GM23338 (cell line): ENCODE measurements around the gene AVPR2. TPM values are rescaled to one million over a fixed set of nuclear protein-coding genes. Genes with fewer than 3 reads are reported as not detected.
A peak's percentile ranks its signal among the peaks of the same experiment; 100 is the strongest.

Experiments used
- ATAC-seq: fragments of 200-7000 bp; cut with Tn5 transposase; 3 replicates; pipeline ENCODE4 v1.9.1; 2020
- DNase-seq: peaks from one replicate; pipeline ENCODE4 v3.0.0-alpha.2; 2015; ENCODE audit warnings: low spot score
- H2AFZ ChIP-seq: fragments of 200-600 bp; sonication (generic); 2 replicates; pipeline ENCODE4 v1.8.0; 2016; ENCODE audit warnings: antibody characterized with exemption, mild to moderate bottlenecking, moderate library complexity
- H3F3A ChIP-seq: fragments of 200-600 bp; sonication (generic); replicated peaks from 2 replicates; pipeline ENCODE4 v1.8.0; 2017; ENCODE audit warnings: antibody characterized with exemption, mixed run types, low read depth
- H3K27ac ChIP-seq: fragments of 200-600 bp; sonication (generic); 2 replicates; pipeline ENCODE4 v1.6.1; 2016; ENCODE audit warnings: low read depth
- H3K27me3 ChIP-seq: fragments of 200-600 bp; sonication (generic); 2 replicates; pipeline ENCODE4 v1.8.0; 2016; ENCODE audit warnings: mild to moderate bottlenecking, mixed run types, moderate library complexity; ENCODE audit not compliant: insufficient read depth
- H3K36me3 ChIP-seq: fragments of 200-600 bp; sonication (generic); 2 replicates; pipeline ENCODE4 v1.8.0; 2016; ENCODE audit warnings: mild to moderate bottlenecking; ENCODE audit not compliant: insufficient read depth
- H3K4me1 ChIP-seq: fragments of 200-600 bp; sonication (generic); 2 replicates; pipeline ENCODE4 v1.8.0; 2016; ENCODE audit warnings: mild to moderate bottlenecking, moderate library complexity; ENCODE audit not compliant: insufficient read depth
- H3K4me2 ChIP-seq: fragments of 200-600 bp; sonication (generic); 2 replicates; pipeline ENCODE4 v1.7.1; 2017; ENCODE audit warnings: mixed run types
- H3K4me3 ChIP-seq: fragments of 200-600 bp; sonication (generic); 2 replicates; pipeline ENCODE4 v1.6.1; 2016; ENCODE audit warnings: mixed run types
- H3K79me2 ChIP-seq: fragments of 200-600 bp; sonication (generic); replicated peaks from 2 replicates; pipeline ENCODE4 v1.8.0; 2017; ENCODE audit warnings: mild to moderate bottlenecking; ENCODE audit not compliant: insufficient read depth
- H3K9me2 ChIP-seq: fragments of 200-600 bp; sonication (generic); 2 replicates; pipeline ENCODE4 v1.8.0; 2017; ENCODE audit not compliant: insufficient read depth
- H4K20me1 ChIP-seq: fragments of 200-600 bp; sonication (generic); replicated peaks from 2 replicates; pipeline ENCODE4 v1.8.0; 2017; ENCODE audit warnings: mild to moderate bottlenecking; ENCODE audit not compliant: insufficient read depth
- H3K27ac Mint-ChIP-seq: 2 replicates; pipeline ENCODE4 v1.8.0; 2020; ENCODE audit warnings: inconsistent platforms, mild to moderate bottlenecking, moderate library complexity, mixed read lengths
- H3K27me3 Mint-ChIP-seq: 3 replicates; pipeline ENCODE4 v1.8.0; 2022; ENCODE audit warnings: low read depth, mild to moderate bottlenecking, moderate library complexity, mixed read lengths, inconsistent platforms; ENCODE audit not compliant: insufficient read depth, poor library complexity
- H3K36me3 Mint-ChIP-seq: 3 replicates; pipeline ENCODE4 v1.8.0; 2021; ENCODE audit warnings: low read depth, mild to moderate bottlenecking, inconsistent platforms, moderate library complexity, mixed read lengths
- H3K4me1 Mint-ChIP-seq: 3 replicates; pipeline ENCODE4 v1.8.0; 2020; ENCODE audit warnings: mild to moderate bottlenecking, inconsistent platforms, mixed read lengths
- H3K4me3 Mint-ChIP-seq: 3 replicates; pipeline ENCODE4 v1.8.0; 2021; ENCODE audit warnings: moderate library complexity, mild to moderate bottlenecking, inconsistent platforms, mixed read lengths
- H3K9me3 Mint-ChIP-seq: 3 replicates; pipeline ENCODE4 v1.8.0; 2020; ENCODE audit warnings: moderate library complexity, mild to moderate bottlenecking, inconsistent platforms, mixed read lengths
- CREB1 ChIP-seq: fragments of 250-450 bp; sonication (Bioruptor Pico); IDR thresholded peaks from 2 replicates; pipeline ENCODE4 v1.5.0; 2020; ENCODE audit warnings: low read depth, mild to moderate bottlenecking, moderate library complexity
- ETS1 ChIP-seq: IDR thresholded peaks from 2 replicates; pipeline ENCODE4 v1.6.1; 2016; ENCODE audit warnings: antibody characterized with exemption
- EZH2 ChIP-seq: fragments of 200-600 bp; sonication (generic); IDR thresholded peaks from one replicate; pipeline ENCODE4 v1.8.0; 2017; ENCODE audit warnings: antibody characterized with exemption, mild to moderate bottlenecking, low read depth; ENCODE audit not compliant: unreplicated experiment
- EZH2phosphoT487 ChIP-seq: fragments of 200-600 bp; sonication (generic); IDR thresholded peaks from one replicate; pipeline ENCODE4 v1.8.1; 2018; ENCODE audit warnings: antibody characterized with exemption; ENCODE audit not compliant: unreplicated experiment
- JUNB ChIP-seq: IDR thresholded peaks from one replicate; pipeline ENCODE4 v1.6.1; 2016; ENCODE audit warnings: antibody characterized with exemption; ENCODE audit not compliant: unreplicated experiment
- NANOG ChIP-seq: IDR thresholded peaks from 2 replicates; pipeline ENCODE4 v1.6.1; 2016; ENCODE audit warnings: antibody characterized with exemption, borderline replicate concordance
- POLR2AphosphoS5 ChIP-seq: IDR thresholded peaks from 2 replicates; pipeline ENCODE4 v1.6.1; 2016; ENCODE audit warnings: antibody characterized with exemption, low read depth
- STAT1 ChIP-seq: IDR thresholded peaks from one replicate; pipeline ENCODE4 v1.6.1; 2016; ENCODE audit warnings: antibody characterized with exemption; ENCODE audit not compliant: unreplicated experiment
- ZNF114 ChIP-seq: fragments of 250-450 bp; sonication (Bioruptor Pico); IDR thresholded peaks from 2 replicates; pipeline ENCODE4 v1.5.0; 2020; ENCODE audit warnings: mild to moderate bottlenecking, moderate library complexity
- ZNF331 ChIP-seq: fragments of 250-450 bp; sonication (Bioruptor Pico); IDR thresholded peaks from 2 replicates; pipeline ENCODE4 v1.5.0; 2020; ENCODE audit warnings: low read depth, mild to moderate bottlenecking, moderate library complexity
- polyA plus RNA-seq: library from polyadenylated mRNA; unstranded; fragments of >200 nt; fragmentation: Nextera tagmentation; extraction: Ambion mirVana; gene quantifications from 2 replicates; pipeline ENCODE4 v1.2.1, GENCODE V29; 2016
- total RNA-seq: library from RNA; depleted of rRNA; stranded (reverse); fragments of >200 nt; shearing (Covaris generic); gene quantifications from 2 replicates; pipeline ENCODE4 v1.2.3, GENCODE V29; 2014
- TF ChIP-seq, protein P1 (sequence below): fragments of 250-450 bp; sonication (Bioruptor Pico); IDR thresholded peaks from 2 replicates; pipeline ENCODE4 v1.5.0; 2020; ENCODE audit warnings: mild to moderate bottlenecking, moderate library complexity
- TF ChIP-seq, protein P2 (sequence below), 2 experiments: fragments of 200-600 bp in 1 of 2; sonication (generic) in 1 of 2; conservative IDR thresholded peaks; 2 replicates each; pipeline versions ENCODE4 v1.5.1 to v1.6.1; 2016 to 2017; ENCODE audit warnings: antibody characterized with exemption in 2 of 2, low read depth in 2 of 2, mild to moderate bottlenecking in 2 of 2, moderate library complexity in 1 of 2
- TF ChIP-seq, protein P3 (sequence below): IDR thresholded peaks from one replicate; pipeline ENCODE4 v1.6.1; 2018; ENCODE audit warnings: antibody characterized with exemption; ENCODE audit not compliant: unreplicated experiment

Gene AVPR2
- total and polyA plus RNA-seq, 2 experiments from 2014 or later = not detected

GRCh38 chrX:153925739-153926551 lies 21.5 kb downstream of the AVPR2 start, which contains the start of gene ARHGAP4:
Gene ARHGAP4, minus strand, starts transcription at chrX:153926264. Its CDS starts 62 bp downstream, at chrX:153926202.
- H3K4me3 Mint-ChIP-seq = peak within 1 kb of the TSS; percentile 89
- Histone ChIP-seq H3K9me2 (no peaks in the 10 kb centered on the region), H3F3A (0 out of 2 replicates have a peak, but pooled peaks cover 5% of the 10 kb centered on the region), H3K36me3 (no peaks in the 10 kb centered on the region), H2AFZ (no peak within 1 kb of the TSS), H3K27ac (no peak within 1 kb of the TSS), H3K4me2 (peak within 1 kb of the TSS; percentile 83), H3K79me2 (no peaks in the 10 kb centered on the region), H3K27me3 (no peaks in the 10 kb centered on the region), H3K4me3 (peak within 1 kb of the TSS; percentile 65), H3K4me1 (peaks cover 10% of the 10 kb centered on the region; the same call in 1 of the 2 replicates), H4K20me1 (no peaks in the 10 kb centered on the region)
- DNase-seq (peak; percentile 44), ATAC-seq (peak; percentile 4)
- peaks cover 6% of the 10 kb centered on the region; the same call in 2 of the 3 replicates for H3K36me3 Mint-ChIP-seq
- H3K9me3 Mint-ChIP-seq = no peaks in the 10 kb centered on the region; the same call in 2 of the 3 replicates
- H3K27me3 Mint-ChIP-seq = peaks cover 9% of the 10 kb centered on the region
- no peak for TF ChIP-seq JUNB
- TF ChIP-seq EZH2phosphoT487 = no peak
- TF ChIP-seq, protein P1, sequence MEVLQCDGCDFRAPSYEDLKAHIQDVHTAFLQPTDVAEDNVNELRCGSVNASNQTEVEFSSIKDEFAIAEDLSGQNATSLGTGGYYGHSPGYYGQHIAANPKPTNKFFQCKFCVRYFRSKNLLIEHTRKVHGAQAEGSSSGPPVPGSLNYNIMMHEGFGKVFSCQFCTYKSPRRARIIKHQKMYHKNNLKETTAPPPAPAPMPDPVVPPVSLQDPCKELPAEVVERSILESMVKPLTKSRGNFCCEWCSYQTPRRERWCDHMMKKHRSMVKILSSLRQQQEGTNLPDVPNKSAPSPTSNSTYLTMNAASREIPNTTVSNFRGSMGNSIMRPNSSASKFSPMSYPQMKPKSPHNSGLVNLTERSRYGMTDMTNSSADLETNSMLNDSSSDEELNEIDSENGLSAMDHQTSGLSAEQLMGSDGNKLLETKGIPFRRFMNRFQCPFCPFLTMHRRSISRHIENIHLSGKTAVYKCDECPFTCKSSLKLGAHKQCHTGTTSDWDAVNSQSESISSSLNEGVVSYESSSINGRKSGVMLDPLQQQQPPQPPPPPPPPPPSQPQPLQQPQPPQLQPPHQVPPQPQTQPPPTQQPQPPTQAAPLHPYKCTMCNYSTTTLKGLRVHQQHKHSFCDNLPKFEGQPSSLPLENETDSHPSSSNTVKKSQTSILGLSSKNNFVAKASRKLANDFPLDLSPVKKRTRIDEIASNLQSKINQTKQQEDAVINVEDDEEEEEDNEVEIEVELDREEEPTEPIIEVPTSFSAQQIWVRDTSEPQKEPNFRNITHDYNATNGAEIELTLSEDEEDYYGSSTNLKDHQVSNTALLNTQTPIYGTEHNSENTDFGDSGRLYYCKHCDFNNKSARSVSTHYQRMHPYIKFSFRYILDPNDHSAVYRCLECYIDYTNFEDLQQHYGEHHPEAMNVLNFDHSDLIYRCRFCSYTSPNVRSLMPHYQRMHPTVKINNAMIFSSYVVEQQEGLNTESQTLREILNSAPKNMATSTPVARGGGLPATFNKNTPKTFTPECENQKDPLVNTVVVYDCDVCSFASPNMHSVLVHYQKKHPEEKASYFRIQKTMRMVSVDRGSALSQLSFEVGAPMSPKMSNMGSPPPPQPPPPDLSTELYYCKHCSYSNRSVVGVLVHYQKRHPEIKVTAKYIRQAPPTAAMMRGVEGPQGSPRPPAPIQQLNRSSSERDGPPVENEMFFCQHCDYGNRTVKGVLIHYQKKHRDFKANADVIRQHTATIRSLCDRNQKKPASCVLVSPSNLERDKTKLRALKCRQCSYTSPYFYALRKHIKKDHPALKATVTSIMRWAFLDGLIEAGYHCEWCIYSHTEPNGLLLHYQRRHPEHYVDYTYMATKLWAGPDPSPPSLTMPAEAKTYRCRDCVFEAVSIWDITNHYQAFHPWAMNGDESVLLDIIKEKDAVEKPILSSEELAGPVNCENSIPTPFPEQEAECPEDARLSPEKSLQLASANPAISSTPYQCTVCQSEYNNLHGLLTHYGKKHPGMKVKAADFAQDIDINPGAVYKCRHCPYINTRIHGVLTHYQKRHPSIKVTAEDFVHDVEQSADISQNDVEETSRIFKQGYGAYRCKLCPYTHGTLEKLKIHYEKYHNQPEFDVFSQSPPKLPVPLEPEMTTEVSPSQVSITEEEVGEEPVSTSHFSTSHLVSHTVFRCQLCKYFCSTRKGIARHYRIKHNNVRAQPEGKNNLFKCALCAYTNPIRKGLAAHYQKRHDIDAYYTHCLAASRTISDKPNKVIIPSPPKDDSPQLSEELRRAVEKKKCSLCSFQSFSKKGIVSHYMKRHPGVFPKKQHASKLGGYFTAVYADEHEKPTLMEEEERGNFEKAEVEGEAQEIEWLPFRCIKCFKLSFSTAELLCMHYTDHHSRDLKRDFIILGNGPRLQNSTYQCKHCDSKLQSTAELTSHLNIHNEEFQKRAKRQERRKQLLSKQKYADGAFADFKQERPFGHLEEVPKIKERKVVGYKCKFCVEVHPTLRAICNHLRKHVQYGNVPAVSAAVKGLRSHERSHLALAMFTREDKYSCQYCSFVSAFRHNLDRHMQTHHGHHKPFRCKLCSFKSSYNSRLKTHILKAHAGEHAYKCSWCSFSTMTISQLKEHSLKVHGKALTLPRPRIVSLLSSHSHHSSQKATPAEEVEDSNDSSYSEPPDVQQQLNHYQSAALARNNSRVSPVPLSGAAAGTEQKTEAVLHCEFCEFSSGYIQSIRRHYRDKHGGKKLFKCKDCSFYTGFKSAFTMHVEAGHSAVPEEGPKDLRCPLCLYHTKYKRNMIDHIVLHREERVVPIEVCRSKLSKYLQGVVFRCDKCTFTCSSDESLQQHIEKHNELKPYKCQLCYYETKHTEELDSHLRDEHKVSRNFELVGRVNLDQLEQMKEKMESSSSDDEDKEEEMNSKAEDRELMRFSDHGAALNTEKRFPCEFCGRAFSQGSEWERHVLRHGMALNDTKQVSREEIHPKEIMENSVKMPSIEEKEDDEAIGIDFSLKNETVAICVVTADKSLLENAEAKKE (CRISPR knock-in tag) = no peak
- TF ChIP-seq ZNF331 (CRISPR knock-in tag) = no peak
- no peak for TF ChIP-seq CREB1 (CRISPR knock-in tag)
- TF ChIP-seq POLR2AphosphoS5 = no peak; the same call in 1 of the 2 replicates
- no peak for TF ChIP-seq ZNF114 (CRISPR knock-in tag)
- no peak for TF ChIP-seq STAT1
- TF ChIP-seq NANOG = no peak
- TF ChIP-seq, protein P2, sequence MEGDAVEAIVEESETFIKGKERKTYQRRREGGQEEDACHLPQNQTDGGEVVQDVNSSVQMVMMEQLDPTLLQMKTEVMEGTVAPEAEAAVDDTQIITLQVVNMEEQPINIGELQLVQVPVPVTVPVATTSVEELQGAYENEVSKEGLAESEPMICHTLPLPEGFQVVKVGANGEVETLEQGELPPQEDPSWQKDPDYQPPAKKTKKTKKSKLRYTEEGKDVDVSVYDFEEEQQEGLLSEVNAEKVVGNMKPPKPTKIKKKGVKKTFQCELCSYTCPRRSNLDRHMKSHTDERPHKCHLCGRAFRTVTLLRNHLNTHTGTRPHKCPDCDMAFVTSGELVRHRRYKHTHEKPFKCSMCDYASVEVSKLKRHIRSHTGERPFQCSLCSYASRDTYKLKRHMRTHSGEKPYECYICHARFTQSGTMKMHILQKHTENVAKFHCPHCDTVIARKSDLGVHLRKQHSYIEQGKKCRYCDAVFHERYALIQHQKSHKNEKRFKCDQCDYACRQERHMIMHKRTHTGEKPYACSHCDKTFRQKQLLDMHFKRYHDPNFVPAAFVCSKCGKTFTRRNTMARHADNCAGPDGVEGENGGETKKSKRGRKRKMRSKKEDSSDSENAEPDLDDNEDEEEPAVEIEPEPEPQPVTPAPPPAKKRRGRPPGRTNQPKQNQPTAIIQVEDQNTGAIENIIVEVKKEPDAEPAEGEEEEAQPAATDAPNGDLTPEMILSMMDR (conservative IDR thresholded peaks at IDR 0.05; ENCODE audit: low read depth in 2 of 2) = no peak
- no peak for TF ChIP-seq EZH2
- TF ChIP-seq ETS1 = no peak
- TF ChIP-seq, protein P3, sequence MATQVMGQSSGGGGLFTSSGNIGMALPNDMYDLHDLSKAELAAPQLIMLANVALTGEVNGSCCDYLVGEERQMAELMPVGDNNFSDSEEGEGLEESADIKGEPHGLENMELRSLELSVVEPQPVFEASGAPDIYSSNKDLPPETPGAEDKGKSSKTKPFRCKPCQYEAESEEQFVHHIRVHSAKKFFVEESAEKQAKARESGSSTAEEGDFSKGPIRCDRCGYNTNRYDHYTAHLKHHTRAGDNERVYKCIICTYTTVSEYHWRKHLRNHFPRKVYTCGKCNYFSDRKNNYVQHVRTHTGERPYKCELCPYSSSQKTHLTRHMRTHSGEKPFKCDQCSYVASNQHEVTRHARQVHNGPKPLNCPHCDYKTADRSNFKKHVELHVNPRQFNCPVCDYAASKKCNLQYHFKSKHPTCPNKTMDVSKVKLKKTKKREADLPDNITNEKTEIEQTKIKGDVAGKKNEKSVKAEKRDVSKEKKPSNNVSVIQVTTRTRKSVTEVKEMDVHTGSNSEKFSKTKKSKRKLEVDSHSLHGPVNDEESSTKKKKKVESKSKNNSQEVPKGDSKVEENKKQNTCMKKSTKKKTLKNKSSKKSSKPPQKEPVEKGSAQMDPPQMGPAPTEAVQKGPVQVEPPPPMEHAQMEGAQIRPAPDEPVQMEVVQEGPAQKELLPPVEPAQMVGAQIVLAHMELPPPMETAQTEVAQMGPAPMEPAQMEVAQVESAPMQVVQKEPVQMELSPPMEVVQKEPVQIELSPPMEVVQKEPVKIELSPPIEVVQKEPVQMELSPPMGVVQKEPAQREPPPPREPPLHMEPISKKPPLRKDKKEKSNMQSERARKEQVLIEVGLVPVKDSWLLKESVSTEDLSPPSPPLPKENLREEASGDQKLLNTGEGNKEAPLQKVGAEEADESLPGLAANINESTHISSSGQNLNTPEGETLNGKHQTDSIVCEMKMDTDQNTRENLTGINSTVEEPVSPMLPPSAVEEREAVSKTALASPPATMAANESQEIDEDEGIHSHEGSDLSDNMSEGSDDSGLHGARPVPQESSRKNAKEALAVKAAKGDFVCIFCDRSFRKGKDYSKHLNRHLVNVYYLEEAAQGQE = no peak
- peak within 1 kb of the TSS; percentile 89 for H3K27ac Mint-ChIP-seq
- H3K4me1 Mint-ChIP-seq = peaks cover 26% of the 10 kb centered on the region
